Inferior parietal cortex (tissue), 1 donor: Measurements from ENCODE around the gene BRS3.

Experiments
- DNase-seq: peaks from one replicate; pipeline ENCODE4 v3.0.0-alpha.2; 2016; ENCODE audit errors: extremely low spot score

Gene BRS3

DNA sequence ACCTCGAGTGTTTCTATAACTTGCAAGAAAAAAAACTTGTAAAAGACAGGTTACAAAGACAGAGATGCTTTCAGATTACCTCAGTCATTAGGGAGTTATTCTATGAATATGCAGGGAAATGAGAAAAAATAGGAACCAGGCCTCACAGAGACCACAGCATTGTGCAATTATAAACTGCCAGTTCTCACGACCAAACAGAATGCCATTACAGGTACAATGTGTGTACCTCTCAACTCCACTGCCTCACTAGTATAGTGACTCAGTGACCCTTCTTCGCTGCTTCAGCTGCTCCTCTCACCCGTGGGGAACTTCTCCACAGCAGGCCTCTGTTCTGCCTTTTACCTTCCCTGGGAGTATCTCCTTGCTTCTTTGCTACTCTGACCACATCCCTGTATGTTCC lies 7.3 kb downstream of the BRS3 start:
- no peak for DNase-seq

DNA sequence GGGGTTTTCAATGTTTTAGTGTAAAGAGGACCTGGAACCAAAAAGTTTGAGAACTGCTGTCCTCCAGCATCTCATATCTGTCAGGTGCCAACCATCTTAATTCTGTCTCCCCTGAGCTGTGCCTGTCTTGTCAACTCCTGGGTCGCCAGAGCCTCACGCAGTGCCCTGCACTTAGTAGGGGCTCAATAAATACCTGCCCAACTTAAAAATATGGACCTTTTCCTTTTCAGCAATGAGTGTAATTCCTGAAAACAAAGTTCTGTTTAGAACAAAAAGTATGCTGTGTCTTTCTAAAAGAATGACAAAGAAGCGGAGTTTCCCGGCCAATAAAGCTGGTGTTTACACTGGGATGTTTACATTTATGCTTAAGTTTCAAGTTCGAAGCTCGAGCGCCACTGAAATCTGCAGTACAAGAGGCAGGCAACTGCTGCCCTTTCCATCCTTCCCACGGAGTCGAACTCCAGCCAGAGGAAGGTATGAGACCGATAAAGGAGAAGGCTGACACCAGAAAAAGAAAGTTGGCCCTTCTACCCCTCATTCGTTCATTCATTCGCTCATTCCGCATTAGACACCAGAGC lies 8.5 kb downstream of the BRS3 start:
- DNase-seq: no peak

DNA sequence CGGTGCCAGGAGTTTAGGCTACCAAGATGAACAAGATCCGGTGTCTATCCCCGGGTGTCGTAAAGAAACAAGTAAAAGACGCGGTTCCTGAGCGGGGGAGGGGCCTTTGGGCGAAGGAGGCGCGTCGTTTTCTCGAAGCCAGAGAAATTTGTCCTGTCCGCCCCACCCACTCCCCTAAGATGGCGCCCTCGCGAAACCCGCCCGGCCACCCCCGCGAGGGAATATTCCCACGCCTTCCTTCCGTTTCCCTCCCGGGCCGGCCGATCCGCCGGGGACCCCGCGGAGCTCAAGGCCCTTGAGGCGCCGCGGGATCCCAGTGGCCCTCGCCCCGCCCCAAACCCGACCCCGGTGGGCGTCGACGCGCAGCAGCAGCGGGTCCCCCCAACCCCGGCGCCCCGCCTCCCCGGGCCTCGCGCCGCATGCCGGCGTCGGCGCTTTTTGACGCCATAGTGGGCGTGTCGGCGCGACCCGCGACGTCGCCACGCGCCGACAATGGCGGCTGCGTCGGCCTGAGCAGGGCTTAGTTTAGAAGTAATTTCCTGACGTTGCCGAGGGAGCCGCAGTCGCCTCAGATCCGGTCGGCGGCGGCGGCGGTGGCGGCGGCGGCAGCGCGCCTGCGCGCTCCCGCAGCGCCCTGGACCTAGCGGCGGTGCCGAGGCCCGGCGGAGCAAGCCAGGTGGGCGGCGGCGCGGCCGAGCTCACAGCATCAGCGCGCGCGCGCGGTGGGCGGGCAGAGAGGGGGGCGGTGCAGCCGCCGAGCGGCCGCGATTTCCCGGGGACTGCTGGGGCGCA lies 9.2 kb downstream of the BRS3 start:
- DNase-seq: peak; percentile 70

DNA sequence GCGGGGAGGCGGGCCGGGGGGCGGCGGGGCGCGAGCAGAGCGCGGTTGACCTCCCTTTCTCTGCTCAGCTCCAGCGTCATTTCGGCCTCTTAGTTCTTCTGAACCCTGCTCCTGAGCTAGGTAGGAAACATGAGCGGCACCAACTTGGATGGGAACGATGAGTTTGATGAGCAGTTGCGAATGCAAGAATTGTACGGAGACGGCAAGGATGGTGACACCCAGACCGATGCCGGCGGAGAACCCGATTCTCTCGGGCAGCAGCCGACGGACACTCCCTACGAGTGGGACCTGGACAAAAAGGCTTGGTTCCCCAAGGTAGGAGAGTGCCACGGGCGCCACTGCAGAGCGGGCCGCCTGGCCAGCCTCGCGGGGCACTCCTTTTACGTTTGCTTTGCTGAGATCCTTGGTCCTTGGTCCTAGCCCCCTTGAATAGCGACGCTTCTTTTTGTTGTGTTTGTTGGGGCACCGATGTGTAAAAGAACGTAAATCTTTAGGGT lies 9.9 kb downstream of the BRS3 start, which contains the start of gene HTATSF1:
TSS of gene HTATSF1 (plus strand) at position 37 of the 497 bp plus-strand sequence. CDS start at position 130, 93 bp downstream.
- no peak for DNase-seq

DNA sequence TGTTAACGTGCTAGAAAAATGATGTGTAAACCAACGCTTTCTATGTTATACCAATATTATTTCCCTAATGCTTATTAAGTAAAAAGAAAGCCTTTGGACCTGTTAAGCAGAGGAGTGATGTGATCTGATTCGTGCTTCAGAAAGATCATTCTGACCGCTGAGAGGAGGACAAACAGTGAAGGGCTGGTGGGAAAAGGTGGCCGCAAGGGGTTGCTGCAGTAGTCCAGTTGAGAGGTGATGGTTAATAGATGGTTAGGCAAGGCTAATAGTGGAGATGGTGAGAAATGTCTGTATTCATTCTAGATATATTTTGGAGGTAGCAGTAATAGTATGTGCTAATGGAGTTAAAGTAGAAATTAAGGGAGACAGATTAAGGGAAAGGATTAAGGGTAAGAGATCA lies 31.3 kb downstream of the BRS3 start:
- DNase-seq: no peak

DNA sequence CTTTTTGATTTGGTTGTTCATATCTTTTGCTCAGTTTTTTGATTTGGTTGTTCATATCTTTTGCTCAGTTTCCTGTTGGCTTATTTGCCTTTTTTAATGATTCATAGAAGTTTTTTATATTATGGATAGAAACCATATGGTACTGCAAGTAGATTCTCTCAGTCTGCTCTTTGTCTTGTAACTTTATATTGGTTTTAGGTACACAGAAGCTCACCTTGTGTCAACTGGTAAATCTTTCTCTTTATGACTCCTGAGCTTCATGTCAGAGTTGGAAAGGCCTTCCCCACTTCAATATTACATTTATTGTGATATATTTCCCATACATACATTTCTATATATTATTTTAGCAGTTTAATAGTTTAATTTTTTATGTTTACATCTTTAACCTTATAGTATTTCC lies 36.0 kb downstream of the BRS3 start:
- DNase-seq: no peak

DNA sequence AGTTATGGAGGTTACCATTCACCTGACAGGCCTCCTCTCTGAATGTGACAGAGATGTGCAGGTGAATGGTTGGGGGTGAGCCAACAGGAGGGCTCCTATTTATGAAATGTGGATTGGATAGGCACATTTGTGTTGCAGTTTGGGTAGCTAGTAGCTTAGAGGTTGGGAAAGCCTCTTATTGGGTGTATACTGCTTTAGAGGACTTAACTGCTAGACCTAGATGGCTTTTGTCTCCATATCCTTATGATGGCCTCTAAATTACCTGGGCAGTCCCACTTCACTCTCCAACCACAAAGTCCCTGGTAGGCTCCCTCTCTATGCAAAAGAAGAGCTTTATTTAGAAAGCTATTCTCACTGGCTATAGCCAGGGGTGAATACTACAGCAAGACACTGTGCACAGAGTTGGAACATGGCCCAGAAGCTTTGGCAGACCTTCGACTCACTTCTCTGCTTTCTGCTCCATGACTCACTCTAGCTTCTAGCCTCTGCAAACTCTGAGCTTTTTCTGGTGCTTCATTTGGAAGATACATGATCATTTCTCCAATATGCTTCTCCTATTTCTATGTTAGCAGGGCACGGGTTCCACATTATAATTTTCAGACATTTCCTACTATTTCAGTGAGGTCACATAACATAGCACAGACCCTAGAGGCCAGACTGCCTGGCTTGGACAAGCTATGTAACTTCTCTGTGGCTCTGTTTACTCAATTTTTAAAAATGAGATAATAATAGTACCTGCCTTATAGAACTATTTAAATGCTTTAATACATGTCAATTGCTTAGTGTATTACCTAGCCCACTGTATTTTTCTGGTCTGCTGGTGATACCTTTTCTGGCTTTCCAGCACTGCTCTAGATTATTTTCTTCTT lies 38.2 kb downstream of the BRS3 start:
- DNase-seq: peak; percentile 39

DNA sequence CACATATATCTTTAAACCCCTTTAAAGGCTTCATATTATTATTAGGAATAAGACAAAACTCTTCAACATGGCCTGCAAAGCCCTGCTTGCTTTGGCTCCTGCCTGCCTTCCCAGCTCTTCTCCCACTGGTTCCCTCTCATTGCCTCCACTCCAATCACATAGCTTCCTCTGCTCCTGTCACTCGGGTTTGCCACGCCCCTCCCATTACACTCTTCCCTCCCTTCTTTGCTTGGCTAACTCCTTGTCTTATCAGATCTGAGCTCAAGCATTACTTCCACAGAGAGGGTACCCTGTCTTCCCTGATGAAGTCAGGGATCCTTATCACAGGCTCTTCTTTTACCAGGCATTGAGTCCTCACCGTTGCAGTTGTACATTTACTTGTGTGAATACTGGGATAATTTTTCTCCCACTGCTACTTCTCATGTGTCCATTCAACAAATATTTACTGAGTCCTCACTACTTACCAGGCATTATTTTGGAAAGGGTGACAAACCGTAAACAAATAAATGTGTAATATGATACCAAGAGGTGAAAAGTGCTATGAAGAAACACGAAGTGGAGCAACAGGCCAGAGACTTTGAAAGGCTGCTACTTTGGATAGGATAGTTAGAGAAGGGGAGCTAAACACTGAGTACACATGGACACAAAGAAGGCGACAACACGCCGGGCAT lies 41.0 kb downstream of the BRS3 start:
- no peak for DNase-seq

DNA sequence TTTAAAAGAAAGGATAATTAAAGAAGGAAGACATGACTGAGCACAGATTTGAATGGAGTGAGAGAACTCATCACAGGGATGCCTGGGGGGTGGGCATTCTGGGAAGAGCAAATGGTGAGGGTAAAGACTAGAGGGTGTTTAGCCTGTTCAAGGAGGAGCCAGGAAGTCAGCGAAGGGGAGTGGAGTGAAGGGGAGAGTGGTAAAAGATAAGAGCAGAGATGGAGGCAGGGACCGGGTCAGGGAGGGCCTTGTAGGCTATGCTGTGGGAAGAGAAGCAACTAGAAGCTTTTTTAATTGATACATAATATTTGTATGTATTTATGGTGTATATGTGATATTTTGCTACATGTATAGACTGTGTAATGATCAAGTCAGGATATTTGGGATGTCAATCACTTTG lies 42.0 kb downstream of the BRS3 start:
- no peak for DNase-seq

DNA sequence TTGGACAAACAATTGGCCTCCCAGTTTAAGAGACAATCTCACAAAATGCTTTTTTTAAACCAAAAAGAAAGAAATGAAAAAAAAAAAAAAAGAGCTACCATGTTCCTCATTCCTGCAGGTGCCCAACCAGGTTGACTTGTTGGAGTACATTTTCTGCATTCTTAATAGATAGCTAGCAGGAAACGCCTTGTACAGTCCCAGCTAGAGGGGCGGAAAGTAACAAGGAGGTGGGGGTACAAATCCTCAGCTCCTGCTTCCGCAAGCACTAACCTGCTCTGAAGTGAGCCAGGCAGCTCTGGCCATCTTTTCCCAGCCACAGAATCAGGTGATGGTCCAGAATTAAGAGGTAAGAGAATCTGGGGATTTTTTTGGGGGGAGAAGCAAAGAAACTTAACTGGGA lies 44.2 kb downstream of the BRS3 start, which contains the start of gene VGLL1:
TSS of gene VGLL1 (plus strand) at position 265 of the 400 bp plus-strand sequence. CDS start 3,806 bp downstream, outside the sequence.
- DNase-seq: no peak

DNA sequence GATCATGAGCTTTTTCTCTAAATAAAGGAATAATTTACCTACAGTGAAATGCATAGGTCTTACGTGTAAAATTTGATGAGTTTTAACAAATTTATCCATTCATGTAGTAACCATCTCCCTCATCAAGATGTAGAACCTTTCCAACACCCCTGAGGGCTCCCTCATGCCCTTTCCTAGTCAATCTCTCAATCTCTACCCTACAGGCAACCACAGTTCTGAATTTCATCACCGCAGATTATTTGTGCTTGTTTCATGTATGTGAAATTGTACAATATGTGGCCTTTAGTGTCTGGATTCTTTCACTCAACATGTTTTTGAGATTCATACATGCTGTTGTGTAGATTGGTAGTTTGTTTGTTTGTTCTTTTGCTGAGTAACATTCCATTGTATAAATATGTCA lies 46.4 kb downstream of the BRS3 start:
- DNase-seq: no peak

DNA sequence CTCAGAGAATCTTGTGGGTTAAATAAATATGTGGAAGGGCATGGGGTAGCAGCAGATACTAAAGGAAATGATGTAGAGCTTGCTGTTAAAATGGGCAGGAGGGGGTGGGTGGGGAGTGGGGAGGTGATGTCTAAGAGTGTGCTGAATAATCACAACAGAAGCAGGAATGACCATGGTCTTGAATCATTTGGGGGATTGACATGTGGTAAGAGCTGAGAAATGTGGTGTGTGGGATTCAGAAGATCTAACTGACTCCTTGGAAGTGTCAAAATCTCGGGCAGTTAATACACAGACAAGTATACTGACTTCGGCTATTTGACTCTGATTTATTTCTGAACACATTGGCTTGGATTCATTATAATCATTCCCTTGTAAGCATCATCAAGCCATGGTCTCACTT lies 51.1 kb downstream of the BRS3 start:
- DNase-seq: no peak

DNA sequence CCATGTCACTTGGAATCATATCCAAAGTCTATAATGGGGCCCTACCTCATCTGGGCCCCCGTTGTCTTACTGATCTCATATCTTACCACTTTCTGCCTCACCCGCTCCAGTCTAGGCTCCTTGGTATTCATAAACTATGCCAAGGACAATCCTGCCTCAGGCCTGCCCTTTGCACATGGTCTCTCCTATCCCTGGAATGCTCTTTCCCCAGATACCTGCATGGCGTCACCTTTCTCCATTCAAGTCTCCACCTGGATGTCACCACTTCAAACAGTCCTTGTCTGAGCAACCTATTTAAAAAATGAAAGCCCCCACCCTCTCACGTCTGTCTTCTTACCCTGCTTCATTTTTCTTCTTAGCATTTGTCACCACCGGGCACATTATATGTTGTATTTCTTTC lies 52.5 kb downstream of the BRS3 start:
- DNase-seq: no peak

DNA sequence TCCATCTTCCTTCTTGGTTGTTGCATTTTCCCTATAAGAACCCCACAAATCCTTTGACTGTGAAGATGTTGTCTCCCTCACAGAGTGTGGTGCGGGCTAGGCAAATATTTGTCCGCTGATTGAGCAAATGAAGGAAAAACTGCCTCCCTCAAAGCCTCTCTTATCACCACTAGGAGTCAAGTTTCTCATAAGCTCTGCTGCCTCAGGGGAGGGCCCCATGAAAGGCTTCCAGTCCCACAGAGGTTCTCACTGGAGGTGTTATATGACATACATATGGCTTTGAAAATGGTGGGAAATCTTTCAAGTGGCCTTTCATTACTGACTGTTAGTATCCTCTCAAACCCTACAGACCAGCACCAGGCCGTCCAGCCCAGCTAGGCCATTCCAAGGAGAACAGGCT lies 53.5 kb downstream of the BRS3 start:
- no peak for DNase-seq

DNA sequence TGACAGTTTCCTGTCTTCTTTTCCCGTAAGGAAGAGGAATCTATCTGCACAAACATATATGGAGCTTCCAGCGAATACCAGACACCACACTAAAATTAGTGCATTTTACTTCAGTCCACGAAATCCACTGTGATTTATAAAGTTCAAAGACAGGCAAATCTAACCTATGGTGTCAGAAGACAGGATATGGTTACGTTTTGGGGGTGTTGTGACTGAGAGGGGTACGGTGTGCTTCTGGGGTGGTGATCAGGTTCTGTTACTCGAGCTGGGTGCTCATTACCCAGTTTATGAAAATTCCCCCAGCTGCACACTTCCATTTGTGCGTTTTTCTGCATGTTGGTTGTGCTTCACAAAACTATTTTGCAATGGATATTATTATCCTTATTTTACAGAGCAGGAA lies 54.5 kb downstream of the BRS3 start:
- no peak for DNase-seq
